ENCODE measurements around the gene WASHC3. TPM values are rescaled to one million over a fixed set of nuclear protein-coding genes. Genes with fewer than 3 reads are reported as not detected.

The WASHC3 gene
- total RNA-seq, 2 experiments from 2014 or later: 53.4 to 54.7 TPM

GRCh38 chr12:102064476-102064875 is 2.7 kb upstream of the WASHC3 start:
- Mint-ChIP-seq H3K9me3 (no peaks in the 10 kb centered on the region), H3K36me3 (ENCODE audit: low read depth) (peaks cover 17% of the 10 kb centered on the region), H3K4me1 (peaks cover 35% of the 10 kb centered on the region), H3K4me3 (no peak overlapping the region), H3K27ac (no peak overlapping the region), H3K27me3 (no peaks in the 10 kb centered on the region)
- ChIA-PET CTCF (no interaction called here), POLR2A (interaction anchor here (0.9 kb wide), 1 partner anchor 55 kb away, joined by 3 read pairs; the partner anchor contains the start of genes NUP37 and PARPBP)
- DNase-seq: no peak

DNA sequence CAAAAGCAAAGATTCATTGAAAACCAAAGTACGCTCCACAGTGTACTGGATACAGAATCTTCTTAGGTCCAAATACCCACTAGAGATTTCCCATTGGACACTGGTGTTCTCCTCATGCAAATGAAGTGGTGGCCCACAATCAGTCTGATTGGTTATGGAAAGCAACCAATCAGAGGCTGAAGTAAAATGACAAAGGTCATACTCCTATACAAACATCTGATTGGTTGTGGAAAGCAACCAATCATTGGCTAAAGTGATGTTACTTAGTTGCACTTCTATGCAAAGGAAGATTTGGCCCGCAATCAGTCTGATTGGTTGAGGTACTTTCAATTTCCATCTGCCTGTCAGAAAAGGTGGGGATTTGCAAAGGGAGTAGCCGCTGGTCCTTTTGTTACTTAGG is 1.3 kb upstream of the WASHC3 start:
- CTCF ChIA-PET: no interaction called here

GRCh38 chr12:102062419-102062806 is 622 bp upstream of the WASHC3 start:
- peak overlapping the region; percentile 89 for H3K27ac Mint-ChIP-seq
- ChIA-PET CTCF (interaction anchor here (0.8 to 1.3 kb wide), 2 partner anchors 58 to 232 kb away, joined by 3 to 5 read pairs; partner anchors contain the start of gene GNPTAB), POLR2A (interaction anchor here (0.6 to 2.5 kb wide), 21 partner anchors 12 to 1868 kb away, joined by 3 to 48 read pairs (median 4); partner anchors contain the start of genes HSP90B1, NUP37 and PARPBP)
- peaks cover 47% of the 10 kb centered on the region for H3K4me1 Mint-ChIP-seq
- H3K9me3 Mint-ChIP-seq: no peaks in the 10 kb centered on the region
- no peak for DNase-seq
- H3K4me3 Mint-ChIP-seq: peak overlapping the region; percentile 82
- H3K27me3 Mint-ChIP-seq: no peaks in the 10 kb centered on the region
- H3K36me3 Mint-ChIP-seq (ENCODE audit: low read depth): peaks cover 34% of the 10 kb centered on the region

More for the DNA sequence above, 1.3 kb upstream of the WASHC3 start:
- H3K9me3 Mint-ChIP-seq: no peaks in the 10 kb centered on the region
- no peak overlapping the region for H3K27ac Mint-ChIP-seq
- no peak for DNase-seq
- no peak overlapping the region for H3K4me3 Mint-ChIP-seq
- peaks cover 44% of the 10 kb centered on the region for H3K4me1 Mint-ChIP-seq
- POLR2A ChIA-PET: no interaction called here
- peaks cover 27% of the 10 kb centered on the region for H3K36me3 Mint-ChIP-seq (ENCODE audit: low read depth)
- no peaks in the 10 kb centered on the region for H3K27me3 Mint-ChIP-seq

- H3K36me3 Mint-ChIP-seq (ENCODE audit: low read depth): peaks cover 46% of the 10 kb centered on the region
- DNase-seq: peak; percentile 54
- no peaks in the 10 kb centered on the region for H3K27me3 Mint-ChIP-seq
- H3K9me3 Mint-ChIP-seq: no peaks in the 10 kb centered on the region
- ChIA-PET POLR2A (interaction anchor here (0.8 to 2.5 kb wide), 20 partner anchors 10 to 1869 kb away, joined by 3 to 48 read pairs (median 4); partner anchors contain the start of genes HSP90B1, NUP37 and PARPBP), CTCF (interaction anchor here (1.3 kb wide), 1 partner anchor 60 kb away, joined by 5 read pairs; no protein-coding TSS in a partner anchor)
- peak overlapping the region; percentile 89 for H3K27ac Mint-ChIP-seq
- H3K4me1 Mint-ChIP-seq: peaks cover 54% of the 10 kb centered on the region
- peak overlapping the region; percentile 82 for H3K4me3 Mint-ChIP-seq
Measured at GRCh38 chr12:102061096-102061559, 663 bp downstream of the WASHC3 start.

DNA sequence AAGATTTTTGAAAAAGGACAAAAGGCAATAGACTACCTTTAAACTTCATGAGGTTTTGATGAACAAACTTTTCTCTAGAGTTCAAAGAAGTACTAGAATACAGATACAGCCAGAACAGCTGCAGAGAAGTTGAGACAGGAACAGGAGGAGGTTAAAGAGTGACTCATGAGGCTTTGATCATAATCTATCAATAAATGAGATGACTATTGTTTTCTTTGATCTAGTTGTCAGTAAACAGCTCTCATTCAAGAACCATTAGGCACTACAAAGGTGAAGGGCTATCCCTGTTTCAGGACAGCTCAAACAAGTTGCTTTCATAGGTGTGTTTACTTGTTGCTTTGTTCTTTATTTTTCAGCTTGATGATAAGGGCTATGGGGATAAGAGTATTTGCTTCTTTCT is 2.4 kb downstream of the WASHC3 start:
- DNase-seq: no peak

GRCh38 chr12:102054345-102054744 is 7.4 kb downstream of the WASHC3 start:
- Mint-ChIP-seq H3K36me3 (ENCODE audit: low read depth) (peaks cover 67% of the 10 kb centered on the region), H3K9me3 (no peaks in the 10 kb centered on the region), H3K4me1 (peaks cover 40% of the 10 kb centered on the region), H3K27me3 (no peaks in the 10 kb centered on the region), H3K4me3 (no peak overlapping the region), H3K27ac (no peak overlapping the region)
- CTCF ChIA-PET: no interaction called here
- DNase-seq: no peak
- POLR2A ChIA-PET: interaction anchor here (1.2 kb wide), 1 partner anchor 65 kb away, joined by 3 read pairs; the partner anchor contains the start of genes NUP37 and PARPBP

More for the DNA sequence above, 2.4 kb downstream of the WASHC3 start:
- Mint-ChIP-seq H3K27ac (peak overlapping the region; percentile 70), H3K4me1 (peaks cover 61% of the 10 kb centered on the region), H3K36me3 (ENCODE audit: low read depth) (peaks cover 60% of the 10 kb centered on the region), H3K9me3 (no peaks in the 10 kb centered on the region), H3K4me3 (peak overlapping the region; percentile 3), H3K27me3 (no peaks in the 10 kb centered on the region)
- ChIA-PET CTCF (interaction anchor here (1.0 kb wide), 1 partner anchor 61 kb away, joined by 4 read pairs; the partner anchor contains the start of genes NUP37 and PARPBP), POLR2A (interaction anchor here (0.5 to 1.4 kb wide), 3 partner anchors 9 to 1837 kb away, joined by 4 to 12 read pairs (median 5); partner anchors contain the start of genes NUP37 and PARPBP)

DNA sequence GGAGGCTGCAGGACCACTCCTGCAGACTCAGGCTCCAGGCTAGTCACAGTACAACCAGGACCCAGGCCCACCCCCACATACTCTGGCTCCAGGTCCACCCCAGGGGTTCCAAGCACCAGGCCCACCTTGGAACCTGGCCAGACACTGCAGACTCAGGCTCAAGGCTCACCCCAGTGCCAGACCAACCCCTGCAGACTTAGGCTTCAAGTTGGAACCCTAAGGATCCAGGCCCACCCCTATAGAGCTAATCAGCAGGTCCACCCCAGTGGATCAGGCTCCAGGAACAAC is 8.8 kb downstream of the WASHC3 start:
- DNase-seq: no peak
- Mint-ChIP-seq H3K9me3 (no peaks in the 10 kb centered on the region), H3K4me3 (no peak overlapping the region), H3K27ac (no peak overlapping the region), H3K36me3 (ENCODE audit: low read depth) (peaks cover 64% of the 10 kb centered on the region), H3K27me3 (no peaks in the 10 kb centered on the region), H3K4me1 (peaks cover 29% of the 10 kb centered on the region)
- POLR2A ChIA-PET: no interaction called here
- CTCF ChIA-PET: no interaction called here

DNA sequence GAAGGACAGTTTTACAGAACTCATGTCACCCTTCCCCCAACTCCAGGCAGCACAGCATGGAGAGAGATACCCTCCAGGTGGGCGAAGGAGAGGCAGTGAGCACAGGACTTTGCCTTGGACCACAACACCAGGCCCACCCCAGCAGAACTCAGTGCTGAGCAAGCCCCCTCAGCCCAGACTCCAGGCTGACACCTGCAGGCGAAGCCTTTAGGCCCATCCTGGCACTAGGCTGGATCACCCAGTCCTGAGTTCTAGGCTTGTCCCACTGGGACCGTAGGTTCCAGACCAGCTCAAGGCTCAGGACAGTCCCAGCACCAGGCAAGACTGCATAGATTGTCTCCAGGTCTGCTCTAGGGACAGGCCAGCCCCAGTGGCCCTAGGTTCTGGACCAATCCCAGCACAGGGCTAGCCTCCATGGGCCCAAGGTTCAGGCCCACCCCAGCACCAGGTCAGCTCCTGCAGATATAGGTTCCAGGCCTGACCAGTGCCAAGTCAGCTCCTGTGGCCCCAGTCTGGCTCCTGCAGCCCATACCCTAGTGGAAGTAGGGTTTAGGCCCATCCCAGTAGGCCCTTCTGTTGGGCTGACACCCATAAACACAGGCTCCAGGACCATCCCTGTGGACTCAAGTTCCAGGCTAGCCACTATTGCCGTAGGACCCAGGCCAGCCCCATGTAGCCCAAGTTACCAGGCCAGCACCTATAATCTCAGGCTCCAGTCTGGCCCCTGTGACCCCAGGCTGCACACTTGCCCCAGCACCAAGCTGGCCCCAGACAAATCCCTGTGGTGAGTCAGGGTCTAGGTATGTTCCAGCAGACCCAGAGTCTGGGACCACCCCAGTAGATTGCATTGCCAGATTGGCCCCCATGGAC is 9.4 kb downstream of the WASHC3 start:
- no peak overlapping the region for H3K27ac Mint-ChIP-seq

DNA sequence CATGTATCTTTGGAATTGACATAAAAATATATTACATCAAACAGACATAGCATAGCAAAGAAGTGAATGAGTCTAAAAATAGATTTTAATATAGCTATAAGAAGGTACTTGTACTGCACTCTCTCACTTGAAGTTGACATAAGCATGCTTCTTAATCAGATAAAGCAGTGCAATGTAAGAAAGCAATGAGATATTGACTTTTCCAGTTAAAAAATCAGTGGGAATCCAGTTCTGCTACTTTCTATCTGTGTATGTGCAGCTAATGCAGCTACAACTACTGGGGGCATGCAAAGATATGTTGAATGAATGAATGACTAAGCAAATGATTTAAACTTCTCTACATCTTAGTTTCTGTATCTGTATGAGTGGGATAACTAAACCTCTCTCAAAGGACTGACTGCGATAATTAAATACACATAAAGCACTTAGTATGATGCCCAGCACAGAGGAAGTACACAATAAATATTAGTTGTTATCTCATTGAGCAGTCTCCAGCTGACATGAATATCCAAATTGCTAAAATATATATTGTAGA is 10.3 kb downstream of the WASHC3 start:
- Mint-ChIP-seq H3K4me3 (no peak overlapping the region), H3K27me3 (no peaks in the 10 kb centered on the region), H3K4me1 (peaks cover 22% of the 10 kb centered on the region), H3K27ac (no peak overlapping the region), H3K9me3 (no peaks in the 10 kb centered on the region), H3K36me3 (ENCODE audit: low read depth) (peaks cover 52% of the 10 kb centered on the region)
- CTCF ChIA-PET: no interaction called here
- POLR2A ChIA-PET: interaction anchor here (1.0 kb wide), 2 partner anchors 10 to 68 kb away, joined by 3 read pairs; no protein-coding TSS in a partner anchor
- DNase-seq: no peak

More for the DNA sequence above, 9.4 kb downstream of the WASHC3 start:
- H3K9me3 Mint-ChIP-seq: no peaks in the 10 kb centered on the region
- CTCF ChIA-PET: no interaction called here
- no peak overlapping the region for H3K4me3 Mint-ChIP-seq
- H3K27me3 Mint-ChIP-seq: no peaks in the 10 kb centered on the region
- no peak for DNase-seq
- POLR2A ChIA-PET: interaction anchor here (1.0 kb wide), 1 partner anchor 9 kb away, joined by 3 read pairs; no protein-coding TSS in a partner anchor
- peaks cover 26% of the 10 kb centered on the region for H3K4me1 Mint-ChIP-seq
- peaks cover 61% of the 10 kb centered on the region for H3K36me3 Mint-ChIP-seq (ENCODE audit: low read depth)

DNA sequence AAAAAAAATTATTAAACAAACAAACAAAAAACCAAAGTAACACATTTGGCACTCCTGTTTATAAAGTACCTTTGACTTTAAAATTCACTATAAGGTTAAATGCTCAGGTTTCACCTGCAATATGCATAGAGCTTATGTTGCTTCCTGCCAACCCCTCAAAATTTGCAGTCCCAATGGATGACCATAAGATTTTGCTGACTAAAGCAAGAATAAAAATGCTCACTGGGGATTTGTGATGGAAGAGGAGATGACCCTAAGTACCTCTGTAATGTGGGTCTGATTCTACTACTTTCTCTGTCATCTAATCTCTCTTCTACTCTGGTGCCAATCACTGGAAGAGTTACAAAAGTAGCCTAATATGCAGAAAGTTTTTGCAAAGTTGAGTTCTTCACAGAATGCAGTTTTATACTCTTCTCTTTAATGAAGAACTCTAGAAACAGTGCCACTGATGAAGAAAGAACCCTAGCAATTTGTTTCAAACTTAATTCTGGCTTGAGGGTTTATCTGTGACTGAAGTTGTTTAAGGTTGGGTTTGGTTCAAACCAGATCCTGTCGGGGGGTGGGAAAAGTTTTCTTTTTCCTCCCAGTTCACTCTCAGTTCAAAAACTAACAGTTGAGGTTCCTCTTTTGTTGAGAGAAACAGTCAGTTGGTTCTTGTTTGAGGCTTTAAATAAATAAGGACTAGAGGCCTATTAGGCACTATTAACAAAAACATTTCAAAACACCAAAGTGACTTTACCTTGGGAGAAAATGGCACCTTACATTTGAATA is 10.9 kb downstream of the WASHC3 start:
- Mint-ChIP-seq H3K4me1 (peaks cover 19% of the 10 kb centered on the region), H3K9me3 (no peaks in the 10 kb centered on the region), H3K36me3 (ENCODE audit: low read depth) (peaks cover 45% of the 10 kb centered on the region), H3K27ac (no peak overlapping the region), H3K4me3 (no peak overlapping the region), H3K27me3 (no peaks in the 10 kb centered on the region)
- POLR2A ChIA-PET: interaction anchor here (0.6 to 1.5 kb wide), 4 partner anchors 9 to 69 kb away, joined by 3 to 4 read pairs (median 4); partner anchors contain the start of gene WASHC3
- CTCF ChIA-PET: no interaction called here
- DNase-seq: no peak

DNA sequence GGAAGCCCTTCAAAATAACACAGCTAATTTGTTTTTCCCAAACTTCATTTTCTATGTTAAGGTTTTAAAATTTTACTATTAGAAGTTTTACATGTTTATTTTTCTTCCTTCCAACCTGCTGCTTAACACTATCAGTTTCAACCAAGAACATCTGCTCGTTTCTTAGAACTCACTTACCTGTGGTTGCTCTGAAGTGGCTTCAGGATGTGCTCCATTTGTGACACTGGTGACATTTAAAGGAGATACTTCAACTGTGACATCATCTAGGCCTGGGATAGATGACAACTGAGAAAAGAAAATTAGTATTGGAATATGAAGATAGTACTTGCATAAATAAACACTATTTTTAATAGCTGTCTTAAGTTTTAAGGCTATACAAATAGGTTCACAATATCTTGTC is 17.9 kb downstream of the WASHC3 start:
- Mint-ChIP-seq H3K4me1 (peaks cover 15% of the 10 kb centered on the region), H3K27me3 (no peaks in the 10 kb centered on the region), H3K27ac (peak overlapping the region; percentile 26), H3K9me3 (no peaks in the 10 kb centered on the region), H3K36me3 (ENCODE audit: low read depth) (peaks cover 23% of the 10 kb centered on the region), H3K4me3 (no peak overlapping the region)
- no peak for DNase-seq
- ChIA-PET POLR2A (interaction anchor here (3.7 kb wide), 1 partner anchor 17 kb away, joined by 23 read pairs; the partner anchor contains the start of gene WASHC3), CTCF (no interaction called here)

- no peak overlapping the region for H3K4me3 Mint-ChIP-seq
- H3K4me1 Mint-ChIP-seq: no peaks in the 10 kb centered on the region
- no peaks in the 10 kb centered on the region for H3K9me3 Mint-ChIP-seq
- H3K27me3 Mint-ChIP-seq: no peaks in the 10 kb centered on the region
- ChIA-PET CTCF (no interaction called here), POLR2A (interaction anchor here (2.3 kb wide), 1 partner anchor 27 kb away, joined by 7 read pairs; the partner anchor contains the start of gene WASHC3)
- no peak for DNase-seq
- no peak overlapping the region for H3K27ac Mint-ChIP-seq
- peaks cover 51% of the 10 kb centered on the region for H3K36me3 Mint-ChIP-seq (ENCODE audit: low read depth)
Measured at GRCh38 chr12:102033991-102034745, 27.6 kb downstream of the WASHC3 start.

Measured in activated CD4-positive, alpha-beta memory T cell treated with anti-CD3 and anti-CD28 coated beads, Interleukin-2, amount 10 ng/mL, durations not matched to agents 7 days and 5 days (primary cell).